IMR-90 (cell line): ENCODE data around the gene CCT4. TPM values are rescaled to one million over a fixed set of nuclear protein-coding genes. Genes with fewer than 3 reads are reported as not detected.

Source experiments
- ATAC-seq: fragments of 200-7000 bp; cut with Tn5 transposase; 2 replicates; pipeline ENCODE4 v1.9.1; 2020; ENCODE audit warnings: low read depth, mild to moderate bottlenecking, moderate library complexity
- BruUV-seq: library from RNA; stranded (reverse); fragments of 400-500 nt; replicated peaks from 2 replicates; lab custom pipeline; 2021; lab: Mats Ljungman, UMichigan
- CTCF ChIA-PET: fragments of 300-600 bp; formaldehyde crosslinking; extraction: SDS; loops from one replicate; lab custom pipeline; 2021; ENCODE audit warnings: antibody characterized with exemption; lab: Yijun Ruan, JAX
- POLR2A ChIA-PET: fragments of 300-600 bp; sonication (Branson Sonifier 250); formaldehyde crosslinking; loops from one replicate; lab custom pipeline; 2022; ENCODE audit warnings: antibody characterized with exemption; ENCODE audit not compliant: unreplicated experiment; lab: Charles Lee
- DNase-seq: peaks from one replicate; pipeline ENCODE4 v3.0.0; 2013
- H2AFZ ChIP-seq: replicated peaks from 2 replicates; pipeline ENCODE3; 2013; ENCODE audit warnings: low read length, mild to moderate bottlenecking; ENCODE audit not compliant: poor library complexity
- H2AK5ac ChIP-seq: 2 replicates; pipeline ENCODE4 v1.6.1; 2013; ENCODE audit warnings: low read depth, low read length, inconsistent platforms
- H2AK9ac ChIP-seq: replicated peaks from 2 replicates; pipeline ENCODE3; 2013; ENCODE audit warnings: mild to moderate bottlenecking, low read depth, low read length, moderate library complexity; ENCODE audit not compliant: poor library complexity
- H2BK120ac ChIP-seq: 2 replicates; pipeline ENCODE4 v1.6.1; 2013; ENCODE audit warnings: low read depth, low read length, inconsistent platforms
- H2BK15ac ChIP-seq: 3 replicates; pipeline ENCODE4 v1.6.1; 2013; ENCODE audit warnings: low read depth, low read length, inconsistent platforms
- H2BK20ac ChIP-seq: 2 replicates; pipeline ENCODE4 v1.6.1; 2013; ENCODE audit warnings: low read depth, mild to moderate bottlenecking, inconsistent platforms, low read length, moderate library complexity
- H2BK5ac ChIP-seq: 2 replicates; pipeline ENCODE4 v1.6.1; 2013; ENCODE audit warnings: mild to moderate bottlenecking, low read depth, low read length, inconsistent platforms; ENCODE audit not compliant: poor library complexity, severe bottlenecking
- H3K14ac ChIP-seq: replicated peaks from 2 replicates; pipeline ENCODE4 v1.6.1; 2013; ENCODE audit warnings: low read depth, low read length, inconsistent platforms
- H3K18ac ChIP-seq: 2 replicates; pipeline ENCODE4 v1.6.1; 2013; ENCODE audit warnings: low read depth, low read length, control low read depth
- H3K23ac ChIP-seq: 2 replicates; pipeline ENCODE4 v1.6.1; 2013; ENCODE audit warnings: low read depth, low read length, inconsistent platforms
- H3K27ac ChIP-seq: 2 replicates; pipeline ENCODE4 v1.5.1; 2013; ENCODE audit warnings: mild to moderate bottlenecking, control low read depth, low read length; ENCODE audit not compliant: insufficient read depth
- H3K27me3 ChIP-seq: 2 replicates; pipeline ENCODE4 v1.6.1; 2013; ENCODE audit warnings: low read length; ENCODE audit not compliant: control insufficient read depth, insufficient read depth
- H3K36me3 ChIP-seq: 2 replicates; pipeline ENCODE4 v1.6.1; 2013; ENCODE audit warnings: low read length, mixed read lengths; ENCODE audit not compliant: control insufficient read depth, insufficient read depth
- H3K4ac ChIP-seq: 2 replicates; pipeline ENCODE4 v1.6.1; 2013; ENCODE audit warnings: low read depth, low read length, inconsistent platforms
- H3K4me1 ChIP-seq: 2 replicates; pipeline ENCODE4 v1.6.1; 2013; ENCODE audit warnings: low read length, mixed read lengths; ENCODE audit not compliant: control insufficient read depth, insufficient read depth
- H3K4me2 ChIP-seq: 2 replicates; pipeline ENCODE4 v1.6.1; 2013; ENCODE audit warnings: low read depth, mild to moderate bottlenecking, control low read depth, low read length, moderate library complexity
- H3K4me3 ChIP-seq: 2 replicates; pipeline ENCODE4 v1.5.1; 2013; ENCODE audit warnings: low read depth, mild to moderate bottlenecking, control low read depth, low read length, moderate library complexity; ENCODE audit not compliant: insufficient read depth
- H3K56ac ChIP-seq: 2 replicates; pipeline ENCODE4 v1.6.1; 2013; ENCODE audit warnings: low read length, inconsistent platforms; ENCODE audit not compliant: insufficient read depth; ENCODE audit errors: extremely low read depth
- H3K79me1 ChIP-seq, 2 experiments: 2 replicates each; pipeline ENCODE4 v1.6.1; 2013; ENCODE audit warnings: low read length in 2 of 2, inconsistent platforms in 1 of 2, low read depth in 1 of 2
- H3K9ac ChIP-seq: 2 replicates; pipeline ENCODE4 v1.6.1; 2013; ENCODE audit warnings: low read depth, low read length, control low read depth
- H3K9me1 ChIP-seq: 2 replicates; pipeline ENCODE4 v1.6.1; 2013; ENCODE audit warnings: low read length, inconsistent platforms; ENCODE audit not compliant: insufficient read depth
- H3K9me3 ChIP-seq: 2 replicates; pipeline ENCODE4 v1.6.1; 2013; ENCODE audit warnings: low read length; ENCODE audit not compliant: control insufficient read depth, insufficient read depth
- H4K20me1 ChIP-seq: 2 replicates; pipeline ENCODE4 v1.6.1; 2013; ENCODE audit warnings: low read length, inconsistent platforms; ENCODE audit not compliant: insufficient read depth
- H4K5ac ChIP-seq: 2 replicates; pipeline ENCODE4 v1.6.1; 2013; ENCODE audit warnings: mild to moderate bottlenecking, low read depth, low read length, control low read depth
- H4K8ac ChIP-seq, 2 experiments: 2 replicates each; pipeline ENCODE4 v1.6.1; 2013; ENCODE audit warnings: low read depth in 2 of 2, low read length in 2 of 2, control low read depth in 1 of 2, inconsistent platforms in 1 of 2
- H4K91ac ChIP-seq: 2 replicates; pipeline ENCODE4 v1.6.1; 2013; ENCODE audit warnings: low read depth, low read length, inconsistent platforms; ENCODE audit not compliant: insufficient read depth
- BHLHE40 ChIP-seq: fragments of 150-350 bp; IDR thresholded peaks from 2 replicates; pipeline ENCODE4 v1.6.1; 2016; ENCODE audit warnings: mild to moderate bottlenecking, low read depth, low read length
- CEBPB ChIP-seq: IDR thresholded peaks from 2 replicates; pipeline ENCODE4 v1.6.1; 2012; ENCODE audit warnings: low read depth, low read length, improper control_type of control experiment
- CTCF ChIP-seq: conservative IDR thresholded peaks from 2 replicates; pipeline ENCODE4 v1.5.1; 2012; ENCODE audit warnings: mild to moderate bottlenecking, low read depth, low read length, improper control_type of control experiment
- ELK1 ChIP-seq: fragments of 150-350 bp; IDR thresholded peaks from 2 replicates; pipeline ENCODE4 v1.6.1; 2016; ENCODE audit warnings: low read depth, mild to moderate bottlenecking, low read length, moderate library complexity, borderline replicate concordance
- WGBS, 2 experiments: methylation state at CpG; one replicate each; pipeline versions ENCODE4 v1.1.5 to v1.1.7; 2013; ENCODE audit warnings: missing lambda C conversion rate in 2 of 2; ENCODE audit not compliant: insufficient read length in 1 of 2; ENCODE audit errors: extremely low coverage in 2 of 2; 5-methylcytosine and 5-hydroxymethylcytosine counted together
- dilution Hi-C: fragments of 300-500 bp; cut with HindIII; formaldehyde crosslinking; loops from one replicate; pipeline ENCODE4 v1.14.3; 2018; ENCODE audit warnings: low sequenced_read_pairs; ENCODE audit not compliant: unreplicated experiment
- in situ Hi-C: fragments of 300-500 bp; cut with MboI; formaldehyde crosslinking; loops from 3 replicates; pipeline ENCODE4 v1.14.3; 2019; ENCODE audit warnings: low sequenced_read_pairs, inconsistent platforms, mixed read lengths
- intact Hi-C: fragments of 100-400 bp; cut with micrococcal nuclease; formaldehyde crosslinking; loops from 2 replicates; pipeline ENCODE4 v1.10.0; 2022
- polyA plus RNA-seq, 3 experiments: library from polyadenylated mRNA; depleted of rRNA; stranded (reverse); fragments of >200 nt; gene quantifications; 2 replicates each; pipeline ENCODE4 v1.2.3, GENCODE V29; 2012; ENCODE audit warnings: low replicate concordance in 1 of 3
- total RNA-seq: library from RNA; depleted of rRNA; stranded (reverse); fragments of >200 nt; gene quantifications from 2 replicates; pipeline ENCODE4 v1.2.3, GENCODE V29; 2012

Gene CCT4
- total and polyA plus RNA-seq, 2 of the 4 experiments (the other 2 are of a cell fraction): 94.4 to 187 TPM

GRCh38 chr2:61855318-61855613 is 33.2 kb downstream of the CCT4 start:
- DNase-seq (no peak), ATAC-seq (no peak)
- Histone ChIP-seq H3K56ac (no peak overlapping the region), H4K5ac (peak overlapping the region; percentile 24; the same call in 1 of the 2 replicates), H2BK120ac (no peak overlapping the region), H2BK20ac (no peak overlapping the region), H3K23ac (no peak overlapping the region), H3K18ac (no peak overlapping the region), H2BK5ac (no peak overlapping the region), H3K14ac (0 out of 2 replicates have a peak overlapping the region, but pooled peaks have one; percentile 88), H3K4ac (no peak overlapping the region), H3K4me2 (no peak overlapping the region; the same call in 1 of the 2 replicates), H2BK15ac (no peak overlapping the region), H3K4me1 (no peaks in the 10 kb centered on the region), H4K8ac (peak overlapping the region; percentile 68 to 98; a peak in 3 of 4 replicates), H4K20me1 (no peaks in the 10 kb centered on the region), H4K91ac (no peak overlapping the region), H3K4me3 (no peak overlapping the region), H3K9me3 (no peaks in the 10 kb centered on the region), H3K27me3 (no peaks in the 10 kb centered on the region), H2AFZ (peak overlapping the region; percentile 99), H3K27ac (no peak overlapping the region), H3K9ac (no peak overlapping the region), H3K9me1 (peaks cover 6% of the 10 kb centered on the region; the same call in 1 of the 2 replicates), H2AK5ac (no peak overlapping the region), H2AK9ac (peak overlapping the region; percentile 8), H3K36me3 (no peaks in the 10 kb centered on the region), H3K79me1 (peaks cover 0 to 3% of the 10 kb centered on the region in 2 experiments; a peak in 1 of 4 replicates)
- intact Hi-C loops: loop anchor here (2.0 kb wide), 1 partner anchor 318 kb away; no protein-coding TSS in a partner anchor
- ChIA-PET CTCF (no interaction called here), POLR2A (no interaction called here)
- BruUV-seq: no TSS peak
- 17% methylated on average over 1 of the region's 9 CpGs; no CpG with 5 or more reads in 1 of the 2 experiments for WGBS, 2 experiments
- dilution Hi-C loops: no loop called here
- in situ Hi-C loops: no loop called here
- TF ChIP-seq BHLHE40 (no peak), ELK1 (no peak), CTCF (no peak), CEBPB (no peak)
